ENCODE results near the gene CCL16. TPM values are rescaled to one million over a fixed set of nuclear protein-coding genes. Genes with fewer than 3 reads are reported as not detected.

CCL16 gene
- total RNA-seq, 1 donor from 2014 or later, result not detected

DNA sequence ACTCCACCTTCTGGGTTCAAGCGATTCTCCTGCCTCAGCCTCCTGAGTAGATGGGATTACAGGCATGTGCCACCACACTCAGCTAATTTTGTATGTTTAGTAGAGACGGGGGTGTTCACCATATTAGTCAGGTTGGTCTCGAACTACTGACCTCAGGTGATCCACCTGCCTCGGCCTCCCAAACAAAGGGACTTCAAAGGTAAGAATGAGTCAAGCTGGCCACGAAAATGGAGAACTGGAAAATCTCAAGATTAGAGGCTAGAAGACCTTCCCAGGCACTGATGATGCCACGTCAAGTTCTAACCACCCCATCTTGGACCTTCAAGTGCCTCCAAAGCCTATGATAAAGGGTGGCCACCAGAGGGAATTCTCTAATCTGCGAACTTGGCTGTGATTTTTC, 21.3 kb upstream of the CCL16 start:
- Histone ChIP-seq H3K9ac (ENCODE audit: low read length) (no peak overlapping the region), H3K36me3 (ENCODE audit: insufficient read depth, low read length) (no peaks in the 10 kb centered on the region), H3K4me1 (ENCODE audit: insufficient read depth, low read length) (no peaks in the 10 kb centered on the region), H4K20me1 (ENCODE audit: insufficient read depth, low read length) (no peaks in the 10 kb centered on the region), H3K4me2 (ENCODE audit: low read length) (no peak overlapping the region), H3K27ac (ENCODE audit: low read depth, low read length) (no peak overlapping the region), H3K27me3 (ENCODE audit: insufficient read depth, low read length) (no peaks in the 10 kb centered on the region), H3K9me3 (ENCODE audit: insufficient read depth, low read depth, low read length) (no peaks in the 10 kb centered on the region), H2AFZ (ENCODE audit: low read depth, low read length) (no peak overlapping the region), H3K4me3 (ENCODE audit: insufficient read depth, low read depth, low read length) (no peak overlapping the region), H3K79me2 (ENCODE audit: insufficient read depth, low read length) (no peaks in the 10 kb centered on the region)
- H3K36me3 Mint-ChIP-seq (ENCODE audit: low read depth, unreplicated experiment), result no peaks in the 10 kb centered on the region
- no peak overlapping the region for H3K27ac Mint-ChIP-seq (ENCODE audit: unreplicated experiment)
- DNase-seq (ENCODE audit: low read depth), result no peak
- FAIRE-seq, result no peak
- peaks cover 3% of the 10 kb centered on the region for H3K9me3 Mint-ChIP-seq (ENCODE audit: unreplicated experiment)
- peaks cover 9% of the 10 kb centered on the region for H3K27me3 Mint-ChIP-seq (ENCODE audit: low read depth, unreplicated experiment)
- no peak for TF ChIP-seq EZH2 (IDR thresholded peaks at IDR 0.05; ENCODE audit: insufficient read depth, low read length)
- TF ChIP-seq, protein P1, sequence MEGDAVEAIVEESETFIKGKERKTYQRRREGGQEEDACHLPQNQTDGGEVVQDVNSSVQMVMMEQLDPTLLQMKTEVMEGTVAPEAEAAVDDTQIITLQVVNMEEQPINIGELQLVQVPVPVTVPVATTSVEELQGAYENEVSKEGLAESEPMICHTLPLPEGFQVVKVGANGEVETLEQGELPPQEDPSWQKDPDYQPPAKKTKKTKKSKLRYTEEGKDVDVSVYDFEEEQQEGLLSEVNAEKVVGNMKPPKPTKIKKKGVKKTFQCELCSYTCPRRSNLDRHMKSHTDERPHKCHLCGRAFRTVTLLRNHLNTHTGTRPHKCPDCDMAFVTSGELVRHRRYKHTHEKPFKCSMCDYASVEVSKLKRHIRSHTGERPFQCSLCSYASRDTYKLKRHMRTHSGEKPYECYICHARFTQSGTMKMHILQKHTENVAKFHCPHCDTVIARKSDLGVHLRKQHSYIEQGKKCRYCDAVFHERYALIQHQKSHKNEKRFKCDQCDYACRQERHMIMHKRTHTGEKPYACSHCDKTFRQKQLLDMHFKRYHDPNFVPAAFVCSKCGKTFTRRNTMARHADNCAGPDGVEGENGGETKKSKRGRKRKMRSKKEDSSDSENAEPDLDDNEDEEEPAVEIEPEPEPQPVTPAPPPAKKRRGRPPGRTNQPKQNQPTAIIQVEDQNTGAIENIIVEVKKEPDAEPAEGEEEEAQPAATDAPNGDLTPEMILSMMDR (IDR thresholded peaks at IDR 0.05; ENCODE audit: insufficient read depth, low read depth, low read length), result no peak
- H3K4me3 Mint-ChIP-seq (ENCODE audit: unreplicated experiment), result no peak overlapping the region
- H3K4me1 Mint-ChIP-seq (ENCODE audit: low read depth, unreplicated experiment), result no peaks in the 10 kb centered on the region

DNA sequence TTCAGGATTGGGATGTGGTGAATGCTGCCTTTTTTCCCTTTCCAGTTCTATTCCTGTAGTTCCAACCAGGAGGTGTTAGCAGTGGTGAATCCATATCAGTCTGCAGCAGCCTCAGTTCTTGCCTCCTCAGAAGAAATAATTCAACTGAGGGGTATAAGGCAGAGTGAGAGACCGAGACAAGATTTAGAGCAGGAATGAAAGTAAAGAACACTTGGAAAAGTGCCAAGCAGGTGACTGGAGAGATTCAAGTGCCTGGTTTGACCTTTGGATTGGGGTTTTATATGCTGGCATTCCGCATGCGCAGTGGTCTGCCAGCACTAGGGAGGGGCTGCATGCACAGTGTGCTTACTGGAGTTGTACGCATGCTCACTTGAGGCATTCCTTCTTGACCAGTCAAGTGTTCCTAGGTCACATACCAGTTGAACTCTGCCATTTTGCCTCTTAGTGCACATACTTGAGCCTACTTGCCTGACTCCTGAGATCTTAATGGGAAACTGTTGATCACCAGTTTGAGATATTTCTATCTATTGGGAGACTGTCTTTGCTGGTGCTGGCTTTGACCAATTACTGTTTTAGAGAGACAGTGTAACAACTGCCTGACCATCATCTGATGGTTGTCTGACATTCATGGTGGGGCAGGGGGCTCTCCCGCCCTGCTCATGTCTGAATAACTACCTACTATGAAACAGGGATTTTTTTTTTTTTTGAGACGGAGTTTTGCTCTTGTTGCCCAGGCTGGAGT, 20.7 kb upstream of the CCL16 start:
- DNase-seq (ENCODE audit: low read depth), result no peak
- Mint-ChIP-seq H3K36me3 (ENCODE audit: low read depth, unreplicated experiment) (no peaks in the 10 kb centered on the region), H3K27me3 (ENCODE audit: low read depth, unreplicated experiment) (peaks cover 9% of the 10 kb centered on the region), H3K9me3 (ENCODE audit: unreplicated experiment) (peaks cover 3% of the 10 kb centered on the region), H3K4me1 (ENCODE audit: low read depth, unreplicated experiment) (no peaks in the 10 kb centered on the region), H3K27ac (ENCODE audit: unreplicated experiment) (no peak overlapping the region), H3K4me3 (ENCODE audit: unreplicated experiment) (no peak overlapping the region)
- Histone ChIP-seq H4K20me1 (ENCODE audit: insufficient read depth, low read length) (no peaks in the 10 kb centered on the region), H2AFZ (ENCODE audit: low read depth, low read length) (no peak overlapping the region), H3K9ac (ENCODE audit: low read length) (no peak overlapping the region), H3K4me3 (ENCODE audit: insufficient read depth, low read depth, low read length) (no peak overlapping the region), H3K4me1 (ENCODE audit: insufficient read depth, low read length) (no peaks in the 10 kb centered on the region), H3K27me3 (ENCODE audit: insufficient read depth, low read length) (no peaks in the 10 kb centered on the region), H3K36me3 (ENCODE audit: insufficient read depth, low read length) (no peaks in the 10 kb centered on the region), H3K9me3 (ENCODE audit: insufficient read depth, low read depth, low read length) (no peaks in the 10 kb centered on the region), H3K27ac (ENCODE audit: low read depth, low read length) (no peak overlapping the region), H3K79me2 (ENCODE audit: insufficient read depth, low read length) (no peaks in the 10 kb centered on the region), H3K4me2 (ENCODE audit: low read length) (no peak overlapping the region)
- TF ChIP-seq, protein P1 (IDR thresholded peaks at IDR 0.05; ENCODE audit: insufficient read depth, low read depth, low read length), result no peak
- no peak for TF ChIP-seq EZH2 (IDR thresholded peaks at IDR 0.05; ENCODE audit: insufficient read depth, low read length)
- FAIRE-seq, result no peak

DNA sequence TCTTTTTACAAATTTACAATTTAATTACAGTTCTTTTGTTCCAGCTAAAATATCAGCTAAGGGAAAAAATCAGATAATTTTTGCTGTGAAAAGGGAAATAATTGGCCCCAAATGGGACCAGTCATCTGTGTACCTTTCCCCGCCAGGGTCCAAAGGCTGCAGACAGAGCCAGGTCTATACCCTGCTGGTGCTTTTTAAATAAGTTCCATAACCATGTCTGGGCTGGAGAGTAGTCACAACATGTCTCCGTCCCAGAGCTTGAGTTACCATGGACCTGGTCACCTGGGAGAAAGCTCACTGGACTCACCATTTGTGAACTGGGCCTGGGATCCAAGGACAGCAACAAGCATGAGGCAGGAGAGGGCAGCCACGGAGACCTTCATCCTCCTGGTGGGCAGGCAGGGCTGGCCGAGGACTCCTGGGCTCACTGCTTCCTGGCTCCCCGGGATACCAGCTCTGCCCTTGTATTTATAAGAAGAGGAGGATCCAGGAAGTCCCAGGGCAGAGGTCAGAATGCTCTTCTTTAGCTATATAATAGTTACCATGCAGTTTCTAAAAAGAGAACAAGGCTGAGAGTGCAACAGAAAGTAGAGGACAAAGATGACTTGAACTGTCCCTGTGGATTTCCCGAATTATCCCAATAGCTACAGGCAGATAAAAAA, 19.9 kb upstream of the CCL16 start, which contains the start of gene CCL15:
Gene CCL15 (minus strand): TSS at position 444 of the 662 bp plus-strand sequence. CDS start 61 bp downstream, at position 383.
- no peak within 1 kb of the TSS for H3K27ac Mint-ChIP-seq (ENCODE audit: unreplicated experiment)
- H3K36me3 ChIP-seq (ENCODE audit: insufficient read depth, low read length), result no peaks in the 10 kb centered on the region

More for the DNA sequence above, 19.9 kb upstream of the CCL16 start, which contains the start of gene CCL15:
- H3K4me1 ChIP-seq (ENCODE audit: insufficient read depth, low read length), result no peaks in the 10 kb centered on the region
- no peak for TF ChIP-seq EZH2 (IDR thresholded peaks at IDR 0.05; ENCODE audit: insufficient read depth, low read length)
- TF ChIP-seq, protein P1 (IDR thresholded peaks at IDR 0.05; ENCODE audit: insufficient read depth, low read depth, low read length), result no peak
- Mint-ChIP-seq H3K4me1 (ENCODE audit: low read depth, unreplicated experiment) (no peaks in the 10 kb centered on the region), H3K4me3 (ENCODE audit: unreplicated experiment) (no peak within 1 kb of the TSS), H3K9me3 (ENCODE audit: unreplicated experiment) (peaks cover 3% of the 10 kb centered on the region), H3K36me3 (ENCODE audit: low read depth, unreplicated experiment) (no peaks in the 10 kb centered on the region), H3K27me3 (ENCODE audit: low read depth, unreplicated experiment) (peaks cover 9% of the 10 kb centered on the region)
- H3K79me2 ChIP-seq (ENCODE audit: insufficient read depth, low read length), result no peaks in the 10 kb centered on the region
- no peak within 1 kb of the TSS for H3K27ac ChIP-seq (ENCODE audit: low read depth, low read length)
- no peaks in the 10 kb centered on the region for H3K27me3 ChIP-seq (ENCODE audit: insufficient read depth, low read length)
- H4K20me1 ChIP-seq (ENCODE audit: insufficient read depth, low read length), result no peaks in the 10 kb centered on the region
- FAIRE-seq, result no peak
- H2AFZ ChIP-seq (ENCODE audit: low read depth, low read length), result no peak within 1 kb of the TSS
- H3K9me3 ChIP-seq (ENCODE audit: insufficient read depth, low read depth, low read length), result no peaks in the 10 kb centered on the region
- no peak for DNase-seq (ENCODE audit: low read depth)
- no peak within 1 kb of the TSS for H3K4me2 ChIP-seq (ENCODE audit: low read length)
- no peak within 1 kb of the TSS for H3K4me3 ChIP-seq (ENCODE audit: insufficient read depth, low read depth, low read length)
- no peak within 1 kb of the TSS for H3K9ac ChIP-seq (ENCODE audit: low read length)

Data from astrocyte (in vitro differentiated cells and primary cell).